SK-N-MC (cell line): ENCODE results near the gene H2BW2.

Experiments used
- EZH2 ChIP-seq: fragments of 200-600 bp; sonication (generic); IDR thresholded peaks from one replicate; pipeline ENCODE4 v1.6.1; 2017; ENCODE audit warnings: antibody characterized with exemption
- POLR2AphosphoS5 ChIP-seq: IDR thresholded peaks from 2 replicates; pipeline ENCODE4 v1.6.1; 2012; ENCODE audit warnings: mild to moderate bottlenecking, low read depth, low read length, borderline replicate concordance

- TF ChIP-seq POLR2AphosphoS5, result no peak
- TF ChIP-seq EZH2, result no peak
Measured at GRCh38 chrX:104013606-104014005, 26.1 kb upstream of the H2BW2 start, which contains the start of gene H2BW1.
